ENCODE measurements around the gene ODF2.
"Not testable (repeated sequence)": the region's sequence is repeated elsewhere in the genome, so short reads cannot be mapped to it uniquely, and the experiment has no call there.

The ODF2 gene

DNA sequence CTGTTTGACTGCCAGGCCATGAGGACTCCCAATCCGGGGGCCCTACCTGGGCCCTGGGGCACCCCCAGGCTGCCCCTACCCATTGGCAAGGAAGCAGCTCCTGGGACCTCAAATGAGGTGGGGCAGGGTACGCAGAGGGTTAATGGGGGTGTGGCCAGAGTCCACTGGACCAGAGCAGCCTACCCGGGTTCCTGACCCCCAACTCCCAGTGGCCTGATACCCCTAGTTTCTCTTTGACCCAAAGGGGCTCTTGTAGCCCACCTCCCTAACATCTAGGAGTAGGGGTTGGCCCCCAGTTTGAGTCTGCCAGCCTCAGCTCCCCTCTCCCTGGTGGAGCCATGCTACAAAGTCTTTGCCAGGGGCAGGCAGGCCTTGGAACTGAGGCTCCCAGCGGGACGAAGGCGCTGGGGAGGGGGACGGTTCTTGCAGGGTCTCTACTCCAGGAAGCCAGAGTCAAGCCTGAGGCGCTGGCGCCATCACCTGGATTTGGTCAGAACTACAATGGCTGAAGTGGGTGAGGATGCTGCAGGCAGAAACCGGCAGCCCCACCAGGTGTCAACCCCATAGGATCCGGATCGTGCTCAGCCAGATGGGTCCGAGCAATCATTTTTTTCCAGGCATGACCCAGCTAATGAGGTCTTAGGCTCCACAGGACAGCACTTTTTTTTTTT lies 43.6 kb upstream of the ODF2 start:
- ATAC-seq (ENCODE audit: insufficient read depth, low read depth) (peak; percentile 67), DNase-seq (peak; percentile 64)
- Histone ChIP-seq H3K36me3 (ENCODE audit: insufficient read depth, low read length) (no peaks in the 10 kb centered on the region), H3K9me3 (ENCODE audit: insufficient read depth, low read length, severe bottlenecking) (no peaks in the 10 kb centered on the region), H3K4me3 (ENCODE audit: low read depth in 1 of 2, low read length in 2 of 2) (no peak overlapping the region), H3K4me1 (ENCODE audit: insufficient read depth, low read length) (no peaks in the 10 kb centered on the region), H3K9ac (ENCODE audit: low read depth, low read length) (no peak overlapping the region), H4K20me1 (ENCODE audit: insufficient read depth, low read length) (no peaks in the 10 kb centered on the region), H3K27ac (ENCODE audit: low read length) (no peak overlapping the region), H2AFZ (ENCODE audit: low read depth, low read length) (no peak overlapping the region), H3K4me2 (ENCODE audit: insufficient read depth, low read length) (no peak overlapping the region), H3K79me2 (ENCODE audit: insufficient read depth, low read length) (no peaks in the 10 kb centered on the region), H3K27me3 (ENCODE audit: insufficient read depth, low read length, poor library complexity) (peaks cover 3% of the 10 kb centered on the region)
- TF ChIP-seq EZH2 (IDR thresholded peaks at IDR 0.05; ENCODE audit: borderline replicate concordance, low read depth, low read length, severe bottlenecking): no peak
- TF ChIP-seq, protein P1, sequence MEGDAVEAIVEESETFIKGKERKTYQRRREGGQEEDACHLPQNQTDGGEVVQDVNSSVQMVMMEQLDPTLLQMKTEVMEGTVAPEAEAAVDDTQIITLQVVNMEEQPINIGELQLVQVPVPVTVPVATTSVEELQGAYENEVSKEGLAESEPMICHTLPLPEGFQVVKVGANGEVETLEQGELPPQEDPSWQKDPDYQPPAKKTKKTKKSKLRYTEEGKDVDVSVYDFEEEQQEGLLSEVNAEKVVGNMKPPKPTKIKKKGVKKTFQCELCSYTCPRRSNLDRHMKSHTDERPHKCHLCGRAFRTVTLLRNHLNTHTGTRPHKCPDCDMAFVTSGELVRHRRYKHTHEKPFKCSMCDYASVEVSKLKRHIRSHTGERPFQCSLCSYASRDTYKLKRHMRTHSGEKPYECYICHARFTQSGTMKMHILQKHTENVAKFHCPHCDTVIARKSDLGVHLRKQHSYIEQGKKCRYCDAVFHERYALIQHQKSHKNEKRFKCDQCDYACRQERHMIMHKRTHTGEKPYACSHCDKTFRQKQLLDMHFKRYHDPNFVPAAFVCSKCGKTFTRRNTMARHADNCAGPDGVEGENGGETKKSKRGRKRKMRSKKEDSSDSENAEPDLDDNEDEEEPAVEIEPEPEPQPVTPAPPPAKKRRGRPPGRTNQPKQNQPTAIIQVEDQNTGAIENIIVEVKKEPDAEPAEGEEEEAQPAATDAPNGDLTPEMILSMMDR (IDR thresholded peaks at IDR 0.05; ENCODE audit: borderline replicate concordance, extremely low read depth, low read length, poor library complexity, severe bottlenecking): peak; percentile 64

- not testable (repeated sequence) for H3K9ac ChIP-seq (ENCODE audit: low read depth, low read length); ATAC-seq (ENCODE audit: insufficient read depth, low read depth); H3K79me2 ChIP-seq (ENCODE audit: insufficient read depth, low read length); H2AFZ ChIP-seq (ENCODE audit: low read depth, low read length); H3K9me3 ChIP-seq (ENCODE audit: insufficient read depth, low read length, severe bottlenecking); H3K4me3 ChIP-seq (ENCODE audit: low read depth in 1 of 2, low read length in 2 of 2); H3K4me1 ChIP-seq (ENCODE audit: insufficient read depth, low read length); H3K4me2 ChIP-seq (ENCODE audit: insufficient read depth, low read length); DNase-seq; H3K27ac ChIP-seq (ENCODE audit: low read length); H3K36me3 ChIP-seq (ENCODE audit: insufficient read depth, low read length); H3K27me3 ChIP-seq (ENCODE audit: insufficient read depth, low read length, poor library complexity); H4K20me1 ChIP-seq (ENCODE audit: insufficient read depth, low read length)
Observed at GRCh38 chr9:128413728-128414127, 42.1 kb upstream of the ODF2 start.

DNA sequence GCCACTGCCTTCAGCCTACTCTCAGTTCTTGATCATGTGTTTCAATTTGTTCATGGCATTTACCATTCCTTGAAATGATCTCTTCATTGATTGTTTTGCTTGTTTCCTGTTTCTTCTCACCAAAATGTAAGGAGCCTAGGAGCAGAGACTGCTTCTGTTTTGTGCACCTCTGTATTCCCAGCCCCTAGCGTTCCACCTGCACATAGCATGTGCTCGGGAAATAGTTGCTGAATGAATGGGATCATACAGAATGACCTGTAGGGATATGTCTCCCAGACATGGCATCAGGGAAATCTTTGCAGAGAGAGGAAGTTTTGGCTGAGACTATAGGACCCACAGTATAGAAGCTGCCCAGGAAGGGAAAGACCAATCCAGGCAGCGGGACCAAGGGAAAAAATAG lies 41.3 kb upstream of the ODF2 start:
- H3K9ac ChIP-seq (ENCODE audit: low read depth, low read length): no peak overlapping the region
- peaks cover 10% of the 10 kb centered on the region for H3K27me3 ChIP-seq (ENCODE audit: insufficient read depth, low read length, poor library complexity)
- H4K20me1 ChIP-seq (ENCODE audit: insufficient read depth, low read length): no peaks in the 10 kb centered on the region
- no peak overlapping the region for H3K4me2 ChIP-seq (ENCODE audit: insufficient read depth, low read length)
- H3K9me3 ChIP-seq (ENCODE audit: insufficient read depth, low read length, severe bottlenecking): no peaks in the 10 kb centered on the region
- DNase-seq: no peak
- H3K27ac ChIP-seq (ENCODE audit: low read length): no peak overlapping the region
- no peak overlapping the region for H3K4me3 ChIP-seq (ENCODE audit: low read depth in 1 of 2, low read length in 2 of 2)
- no peak for TF ChIP-seq EZH2 (IDR thresholded peaks at IDR 0.05; ENCODE audit: borderline replicate concordance, low read depth, low read length, severe bottlenecking)
- TF ChIP-seq, protein P1 (IDR thresholded peaks at IDR 0.05; ENCODE audit: borderline replicate concordance, extremely low read depth, low read length, poor library complexity, severe bottlenecking): no peak
- no peak for ATAC-seq (ENCODE audit: insufficient read depth, low read depth)
- H3K36me3 ChIP-seq (ENCODE audit: insufficient read depth, low read length): no peaks in the 10 kb centered on the region
- H3K79me2 ChIP-seq (ENCODE audit: insufficient read depth, low read length): no peaks in the 10 kb centered on the region
- no peak overlapping the region for H2AFZ ChIP-seq (ENCODE audit: low read depth, low read length)
- H3K4me1 ChIP-seq (ENCODE audit: insufficient read depth, low read length): no peaks in the 10 kb centered on the region

DNA sequence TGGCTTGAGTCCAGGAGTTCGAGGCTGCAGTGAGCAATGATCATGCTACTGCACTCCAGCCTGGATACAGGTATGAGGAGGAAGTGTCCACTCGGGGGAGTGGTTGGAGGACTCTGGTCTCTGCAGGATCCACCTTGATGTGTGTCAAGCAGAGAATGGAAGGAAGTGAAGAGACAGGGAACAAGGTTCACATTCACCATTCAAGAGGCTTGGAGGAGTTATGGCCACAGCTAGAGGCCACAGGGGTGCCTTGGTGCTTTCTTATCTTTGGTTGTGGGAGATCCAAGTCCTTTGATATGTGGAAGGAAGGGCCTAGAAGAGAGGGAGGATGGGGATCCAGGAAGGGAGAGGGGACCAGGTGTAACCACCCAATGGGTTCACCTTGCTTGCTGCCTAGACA lies 40.5 kb upstream of the ODF2 start:
- Histone ChIP-seq H3K4me1 (ENCODE audit: insufficient read depth, low read length) (peaks cover 4% of the 10 kb centered on the region), H3K9ac (ENCODE audit: low read depth, low read length) (no peak overlapping the region), H3K9me3 (ENCODE audit: insufficient read depth, low read length, severe bottlenecking) (no peaks in the 10 kb centered on the region), H3K27ac (ENCODE audit: low read length) (no peak overlapping the region), H3K27me3 (ENCODE audit: insufficient read depth, low read length, poor library complexity) (peaks cover 18% of the 10 kb centered on the region), H3K36me3 (ENCODE audit: insufficient read depth, low read length) (no peaks in the 10 kb centered on the region), H3K4me3 (ENCODE audit: low read depth in 1 of 2, low read length in 2 of 2) (no peak overlapping the region), H3K4me2 (ENCODE audit: insufficient read depth, low read length) (no peak overlapping the region), H3K79me2 (ENCODE audit: insufficient read depth, low read length) (no peaks in the 10 kb centered on the region), H2AFZ (ENCODE audit: low read depth, low read length) (no peak overlapping the region), H4K20me1 (ENCODE audit: insufficient read depth, low read length) (no peaks in the 10 kb centered on the region)
- no peak for DNase-seq
- TF ChIP-seq EZH2 (IDR thresholded peaks at IDR 0.05; ENCODE audit: borderline replicate concordance, low read depth, low read length, severe bottlenecking): no peak
- TF ChIP-seq, protein P1 (IDR thresholded peaks at IDR 0.05; ENCODE audit: borderline replicate concordance, extremely low read depth, low read length, poor library complexity, severe bottlenecking): no peak
- no peak for ATAC-seq (ENCODE audit: insufficient read depth, low read depth)

Measured in DND-41 (cell line).